IPS-15b (cell line): ENCODE results near the gene GRAMD1B.

ENCODE experiments used
- H3K27me3 ChIP-seq: one replicate; pipeline ENCODE4 v1.6.1; 2013; ENCODE audit warnings: low read length; ENCODE audit not compliant: control insufficient read depth, insufficient read depth
- H3K36me3 ChIP-seq: one replicate; pipeline ENCODE4 v1.6.1; 2013; ENCODE audit warnings: low read length; ENCODE audit not compliant: control insufficient read depth, insufficient read depth
- H3K4me1 ChIP-seq: one replicate; pipeline ENCODE4 v1.6.1; 2013; ENCODE audit warnings: mild to moderate bottlenecking, low read length; ENCODE audit not compliant: control insufficient read depth, insufficient read depth
- H3K4me3 ChIP-seq: one replicate; pipeline ENCODE4 v1.5.1; 2013; ENCODE audit warnings: low read depth, low read length
- H3K9ac ChIP-seq: one replicate; pipeline ENCODE4 v1.6.1; 2013; ENCODE audit warnings: low read depth, mild to moderate bottlenecking, low read length
- H3K9me3 ChIP-seq: one replicate; pipeline ENCODE4 v1.6.1; 2013; ENCODE audit warnings: mild to moderate bottlenecking, low read length; ENCODE audit not compliant: control insufficient read depth, insufficient read depth

GRAMD1B gene

DNA sequence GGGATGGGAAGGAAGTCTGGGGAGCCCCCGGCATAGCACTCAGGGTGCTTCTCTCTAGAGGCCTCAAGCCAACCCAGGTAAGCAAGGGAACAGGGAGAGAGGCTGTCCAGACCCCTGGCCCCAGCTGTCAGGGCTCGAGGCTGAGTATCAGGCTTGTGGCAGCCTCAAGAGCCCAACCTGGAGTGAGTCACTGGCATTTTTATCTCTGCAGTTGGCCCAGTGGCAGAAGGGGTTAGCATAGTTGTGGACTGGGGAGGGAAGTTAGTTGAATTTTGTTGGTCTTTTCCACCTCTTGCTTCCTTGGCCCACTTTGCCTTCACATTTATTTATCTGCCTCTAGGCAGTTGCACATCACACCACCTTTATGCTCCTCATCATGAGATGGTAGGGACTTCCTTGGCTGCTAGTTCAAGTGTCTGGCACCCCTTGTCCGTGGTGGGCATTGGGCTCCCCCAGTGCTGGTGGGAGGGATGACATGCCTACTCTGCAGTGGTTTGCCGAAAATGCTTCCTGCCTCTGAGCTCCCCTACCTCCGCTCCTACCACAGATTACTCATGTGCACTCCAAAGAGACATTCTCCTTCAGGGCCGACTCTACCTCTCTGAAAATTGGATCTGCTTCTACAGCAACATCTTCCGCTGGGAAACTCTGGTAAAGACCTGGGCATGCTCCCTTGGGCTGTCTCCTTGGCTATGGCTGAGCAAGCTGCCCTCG lies 164.3 kb downstream of the GRAMD1B start:
- no peak overlapping the region for H3K4me3 ChIP-seq
- H3K4me1 ChIP-seq = no peaks in the 10 kb centered on the region
- H3K36me3 ChIP-seq = peaks cover 23% of the 10 kb centered on the region
- H3K27me3 ChIP-seq = no peaks in the 10 kb centered on the region
- H3K9ac ChIP-seq = no peak overlapping the region
- no peaks in the 10 kb centered on the region for H3K9me3 ChIP-seq

DNA sequence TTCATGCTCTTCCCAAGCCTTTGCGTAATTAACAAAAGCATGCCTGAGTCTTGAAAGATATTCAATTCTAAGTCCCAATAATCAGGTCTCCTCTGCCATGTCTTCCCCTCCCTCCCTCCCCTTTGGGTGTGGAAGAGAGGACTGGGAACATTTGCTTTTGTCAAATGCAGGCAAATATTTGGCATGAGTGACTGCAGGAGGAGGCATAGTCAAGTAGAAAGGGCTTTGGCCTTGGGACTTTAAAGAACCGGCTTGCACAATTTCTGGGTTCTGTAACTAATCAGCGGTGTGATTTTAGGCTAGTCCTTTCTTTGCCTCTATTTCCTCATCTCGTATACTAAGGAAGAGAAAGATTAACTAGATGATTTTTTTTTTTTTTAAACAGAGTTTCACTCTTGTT lies 164.9 kb downstream of the GRAMD1B start:
- Histone ChIP-seq H3K9ac (no peak overlapping the region), H3K4me3 (no peak overlapping the region), H3K36me3 (peaks cover 21% of the 10 kb centered on the region), H3K27me3 (no peaks in the 10 kb centered on the region), H3K9me3 (no peaks in the 10 kb centered on the region), H3K4me1 (no peaks in the 10 kb centered on the region)

DNA sequence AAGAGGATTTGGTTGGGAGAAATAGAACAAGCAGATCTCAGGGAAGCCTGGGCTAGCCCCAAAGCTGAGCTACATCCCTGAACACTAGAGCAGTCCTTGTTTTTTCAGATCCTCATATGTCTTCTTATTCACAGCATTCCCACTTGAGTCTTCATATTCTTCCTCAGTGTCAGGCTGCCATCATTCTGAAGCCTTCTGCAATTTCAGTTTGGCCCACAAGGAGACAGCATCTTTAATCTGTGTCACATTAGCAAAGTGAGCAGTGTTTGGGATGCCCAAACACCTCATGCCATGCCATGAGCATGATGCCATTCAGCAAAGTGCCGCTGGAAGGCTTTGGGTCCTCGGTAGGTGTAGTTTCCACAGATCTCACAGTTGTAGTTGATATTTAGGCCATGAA lies 167.8 kb downstream of the GRAMD1B start:
- Histone ChIP-seq H3K4me1 (no peaks in the 10 kb centered on the region), H3K27me3 (no peaks in the 10 kb centered on the region), H3K4me3 (no peak overlapping the region), H3K9me3 (no peaks in the 10 kb centered on the region), H3K36me3 (peaks cover 9% of the 10 kb centered on the region), H3K9ac (no peak overlapping the region)

DNA sequence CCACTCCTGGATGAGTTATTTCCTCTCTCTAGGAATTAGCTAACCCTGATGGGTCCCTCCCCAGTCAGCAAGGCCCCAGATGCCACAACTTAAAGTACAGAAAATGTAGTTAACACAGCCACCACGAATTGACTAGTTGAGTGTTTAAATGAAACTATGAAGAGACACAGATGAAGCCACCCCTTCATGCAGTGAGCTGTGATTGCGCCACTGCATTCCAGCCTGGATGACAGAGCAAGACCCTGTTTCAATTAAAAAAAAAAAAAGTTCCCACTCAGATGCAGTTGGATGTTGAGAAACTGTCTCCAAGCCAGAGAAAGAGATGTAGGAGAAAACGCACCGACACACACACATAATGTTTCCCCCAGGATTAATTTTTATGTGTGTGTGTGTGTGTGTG lies 171.1 kb downstream of the GRAMD1B start:
- Histone ChIP-seq H3K4me3 (no peak overlapping the region), H3K9ac (no peak overlapping the region), H3K27me3 (no peaks in the 10 kb centered on the region), H3K9me3 (no peaks in the 10 kb centered on the region), H3K4me1 (no peaks in the 10 kb centered on the region), H3K36me3 (peaks cover 13% of the 10 kb centered on the region)

DNA sequence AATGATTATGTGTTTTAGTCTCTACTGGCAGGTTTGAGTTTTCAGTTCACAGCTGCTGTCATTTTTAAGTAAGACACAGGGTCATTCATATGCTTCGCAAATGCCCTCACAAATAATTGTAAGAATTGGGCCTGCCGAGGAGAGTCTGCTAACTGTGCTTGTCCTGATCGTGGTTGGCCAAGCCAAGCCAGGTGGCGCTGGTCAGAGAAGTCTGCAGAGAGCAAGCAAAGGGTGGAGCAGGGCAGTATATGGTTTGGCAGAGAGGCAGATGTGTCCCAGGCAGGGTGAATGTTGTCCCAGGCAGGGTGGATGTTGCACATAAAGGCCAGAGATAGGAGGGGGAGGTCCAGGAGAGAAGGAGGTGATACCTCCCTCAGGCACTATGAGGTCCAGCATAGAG lies 171.7 kb downstream of the GRAMD1B start:
- peaks cover 19% of the 10 kb centered on the region for H3K36me3 ChIP-seq

DNA sequence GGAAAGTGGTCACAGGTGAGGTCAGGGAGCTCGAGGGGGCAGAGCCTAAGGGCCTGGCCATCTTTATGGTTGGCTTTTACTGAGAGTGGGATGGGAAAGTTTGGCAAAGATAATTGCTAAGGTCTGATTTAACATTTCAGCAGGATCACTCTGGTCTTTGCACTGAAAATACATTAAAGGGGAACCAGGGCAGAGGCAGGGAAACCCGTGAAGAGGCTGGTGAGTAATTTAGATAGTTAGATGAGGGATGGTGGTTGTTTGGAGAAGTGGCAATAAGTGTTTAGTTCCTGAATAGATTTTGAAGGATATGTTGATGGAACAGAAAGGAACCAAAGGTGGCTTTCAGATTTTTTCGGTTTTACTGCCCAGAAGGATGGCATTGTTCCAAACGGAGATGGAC lies 173.6 kb downstream of the GRAMD1B start:
- Histone ChIP-seq H3K9me3 (no peaks in the 10 kb centered on the region), H3K27me3 (no peaks in the 10 kb centered on the region), H3K36me3 (peaks cover 19% of the 10 kb centered on the region), H3K9ac (no peak overlapping the region), H3K4me1 (no peaks in the 10 kb centered on the region), H3K4me3 (no peak overlapping the region)

More for the DNA sequence above, 171.7 kb downstream of the GRAMD1B start:
- Histone ChIP-seq H3K27me3 (no peaks in the 10 kb centered on the region), H3K9me3 (no peaks in the 10 kb centered on the region), H3K4me1 (no peaks in the 10 kb centered on the region), H3K4me3 (no peak overlapping the region), H3K9ac (no peak overlapping the region)

DNA sequence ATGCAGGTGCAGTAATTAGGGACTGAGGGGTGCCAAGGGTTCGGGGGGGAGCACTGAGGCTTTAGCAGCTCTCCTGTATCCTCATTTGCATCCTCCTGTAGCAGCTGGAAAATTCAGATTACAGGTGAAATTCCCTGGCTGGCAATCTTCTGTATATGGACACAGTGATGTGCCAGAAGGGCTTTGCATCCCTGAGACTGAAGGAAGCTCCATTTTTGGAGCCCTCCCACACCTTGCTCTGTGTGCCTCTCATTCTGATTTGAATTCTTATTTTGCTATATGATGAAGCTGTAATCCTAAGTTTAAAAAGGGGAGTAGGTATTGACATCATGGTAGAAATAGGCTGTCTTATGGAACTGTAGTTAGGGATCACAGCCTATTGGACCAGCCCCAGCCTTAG lies 177.7 kb downstream of the GRAMD1B start:
- Histone ChIP-seq H3K27me3 (no peaks in the 10 kb centered on the region), H3K4me3 (no peak overlapping the region), H3K9ac (no peak overlapping the region), H3K9me3 (no peaks in the 10 kb centered on the region), H3K36me3 (peaks cover 30% of the 10 kb centered on the region), H3K4me1 (no peaks in the 10 kb centered on the region)

DNA sequence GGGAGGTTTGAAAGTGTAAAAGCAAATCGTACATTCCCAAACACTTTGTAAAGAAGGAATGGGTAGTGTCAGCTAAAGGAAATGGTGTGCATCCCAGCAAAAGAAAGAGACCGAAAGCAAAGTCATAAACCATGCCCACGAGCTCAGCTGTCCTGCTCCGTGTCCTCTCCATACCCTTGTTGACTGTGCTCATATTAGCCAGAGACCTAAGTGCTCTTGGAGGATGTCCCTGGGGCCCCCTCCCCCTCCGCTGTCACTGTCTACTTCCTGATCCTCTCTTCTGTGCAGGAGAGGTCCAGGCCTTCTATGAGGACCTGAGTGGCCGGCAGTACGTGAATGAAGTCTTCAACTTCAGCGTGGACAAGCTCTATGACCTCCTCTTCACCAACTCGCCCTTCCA lies 178.3 kb downstream of the GRAMD1B start:
- Histone ChIP-seq H3K36me3 (peaks cover 30% of the 10 kb centered on the region), H3K9me3 (no peaks in the 10 kb centered on the region), H3K4me3 (no peak overlapping the region), H3K9ac (no peak overlapping the region), H3K4me1 (no peaks in the 10 kb centered on the region), H3K27me3 (no peaks in the 10 kb centered on the region)

DNA sequence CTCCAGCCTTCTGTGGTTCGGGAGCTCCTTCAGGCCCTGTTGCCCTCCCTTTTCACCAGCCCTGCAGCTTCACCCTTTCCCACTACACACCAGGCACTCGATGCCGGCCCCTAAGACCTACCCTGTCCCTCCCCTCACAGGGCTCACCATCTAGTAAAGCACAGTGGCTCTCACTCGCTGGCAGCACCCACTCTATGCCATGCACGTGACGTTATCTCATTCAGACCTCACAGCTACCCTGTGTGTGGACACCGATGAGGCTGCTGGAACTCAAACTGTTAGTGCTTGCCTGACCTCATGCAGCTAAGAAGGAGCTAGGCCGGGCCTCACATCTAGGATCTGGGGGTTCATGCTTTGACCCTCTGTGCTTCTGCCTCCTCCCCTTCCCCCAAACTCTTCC lies 178.9 kb downstream of the GRAMD1B start:
- peaks cover 35% of the 10 kb centered on the region for H3K36me3 ChIP-seq
- no peaks in the 10 kb centered on the region for H3K4me1 ChIP-seq
- no peaks in the 10 kb centered on the region for H3K27me3 ChIP-seq
- H3K9me3 ChIP-seq = no peaks in the 10 kb centered on the region
- H3K9ac ChIP-seq = no peak overlapping the region
- H3K4me3 ChIP-seq = no peak overlapping the region

DNA sequence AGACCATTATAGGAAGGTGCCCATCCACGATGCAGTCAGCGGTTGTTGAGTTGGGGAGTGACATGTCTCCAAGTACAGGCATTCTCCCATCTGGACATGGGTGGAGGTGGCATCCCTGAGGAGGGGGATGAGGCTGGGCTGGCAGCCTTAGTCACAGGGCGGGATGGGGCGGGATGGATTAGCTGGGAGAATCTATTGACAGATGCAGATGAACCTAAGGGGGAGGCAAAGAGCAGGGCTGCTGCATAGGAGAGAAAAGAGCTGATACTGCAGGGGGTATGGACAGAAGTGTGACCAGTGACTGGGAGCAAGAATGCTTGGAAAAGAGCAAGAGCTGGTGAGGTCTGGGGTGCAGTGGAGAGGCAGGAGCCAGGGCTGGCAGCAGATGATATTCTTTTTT lies 181.6 kb downstream of the GRAMD1B start:
- Histone ChIP-seq H3K4me3 (no peak overlapping the region), H3K4me1 (no peaks in the 10 kb centered on the region), H3K9me3 (no peaks in the 10 kb centered on the region), H3K27me3 (no peaks in the 10 kb centered on the region), H3K9ac (no peak overlapping the region), H3K36me3 (peaks cover 36% of the 10 kb centered on the region)

DNA sequence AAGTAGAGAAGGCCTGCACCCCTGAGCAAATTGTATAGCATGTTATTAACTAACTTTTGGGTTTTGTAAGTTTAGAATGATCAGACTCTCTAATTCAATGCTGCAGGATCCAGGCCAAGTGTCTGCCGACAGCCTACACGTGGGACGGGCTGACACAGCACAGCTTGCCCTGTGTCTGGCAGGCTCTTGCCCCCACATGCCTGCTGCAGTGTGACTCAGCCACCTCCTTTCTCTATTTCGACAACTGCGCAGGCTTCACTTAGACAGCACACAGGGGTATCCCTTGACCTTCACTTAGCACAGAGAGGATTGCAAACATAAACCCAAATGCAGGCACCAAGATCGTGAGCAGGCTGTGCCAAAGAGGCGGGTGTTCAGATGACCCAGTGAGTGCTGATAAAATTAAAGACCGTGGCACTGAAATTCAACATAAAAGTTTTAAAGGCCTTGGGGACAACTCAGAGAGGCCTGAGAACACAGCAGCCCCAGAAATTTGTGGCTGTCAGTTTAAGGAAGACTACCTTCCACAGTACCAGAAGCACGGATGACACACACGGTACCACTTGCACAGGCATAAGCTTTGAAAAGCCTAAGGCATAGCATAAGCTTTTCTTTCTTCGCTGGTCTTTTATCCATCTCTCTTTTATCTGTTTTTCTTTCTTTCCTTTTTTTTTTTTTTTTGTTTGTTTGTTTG lies 186.6 kb downstream of the GRAMD1B start:
- Histone ChIP-seq H3K4me1 (no peaks in the 10 kb centered on the region), H3K36me3 (peaks cover 24% of the 10 kb centered on the region), H3K4me3 (no peak overlapping the region), H3K9ac (no peak overlapping the region), H3K9me3 (no peaks in the 10 kb centered on the region), H3K27me3 (no peaks in the 10 kb centered on the region)

DNA sequence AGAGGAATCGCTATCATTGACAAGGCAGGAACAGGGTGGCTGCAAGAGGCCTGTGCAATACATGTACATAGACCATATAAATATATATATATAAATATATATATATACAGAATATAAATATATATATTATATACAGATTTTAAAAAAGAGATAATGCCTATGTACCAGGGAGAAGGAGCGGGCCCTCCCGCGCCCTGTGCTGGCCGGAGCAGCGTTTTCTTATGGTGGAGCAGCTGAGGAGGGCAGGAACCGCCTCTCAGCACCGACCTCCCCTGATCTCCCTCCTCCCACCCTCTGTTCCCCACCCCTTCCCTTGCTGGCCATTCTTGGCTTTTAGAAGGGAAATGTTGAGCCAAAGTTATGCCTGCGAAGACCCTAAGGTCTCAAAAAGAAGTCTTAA lies 192.5 kb downstream of the GRAMD1B start:
- peaks cover 13% of the 10 kb centered on the region for H3K36me3 ChIP-seq
- H3K9ac ChIP-seq = no peak overlapping the region
- no peak overlapping the region for H3K4me3 ChIP-seq
- no peaks in the 10 kb centered on the region for H3K27me3 ChIP-seq
- H3K4me1 ChIP-seq = no peaks in the 10 kb centered on the region
- H3K9me3 ChIP-seq = no peaks in the 10 kb centered on the region
